Measurements from ENCODE around the gene ANTKMT. TPM values are rescaled to one million over a fixed set of nuclear protein-coding genes. Genes with fewer than 3 reads are reported as not detected.

Gene ANTKMT
- total and polyA plus RNA-seq, 2 of the 4 experiments (the other 2 are of a cell fraction): 7.3 to 16.2 TPM

DNA sequence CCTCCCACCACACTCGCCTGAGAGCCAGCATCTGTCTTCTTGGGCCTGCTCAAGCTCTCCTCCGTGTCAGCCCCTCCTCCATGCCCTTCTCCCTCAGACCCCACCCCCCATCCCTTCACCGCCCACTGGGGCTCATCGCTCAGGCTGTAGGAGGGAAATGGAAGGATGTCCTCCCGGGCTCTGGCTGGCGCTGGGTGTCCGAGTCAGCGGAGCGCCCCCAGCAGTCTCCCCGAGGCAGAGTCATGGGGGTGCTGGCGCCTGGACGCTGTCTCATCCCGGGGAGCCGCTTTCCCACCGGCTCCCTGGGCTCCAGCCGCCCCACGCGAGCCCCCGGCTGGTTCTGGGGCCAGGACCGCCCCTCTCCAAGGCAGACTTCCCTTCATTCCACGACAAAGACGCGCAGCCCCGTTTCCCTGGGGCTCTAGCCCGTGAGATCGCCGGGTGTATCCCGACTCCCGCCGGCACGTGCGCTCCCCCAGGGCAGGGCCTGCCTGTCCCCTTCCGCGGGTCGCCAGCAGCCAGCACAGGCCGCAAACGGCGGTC, 428 bp upstream of the ANTKMT start:
- H4K91ac ChIP-seq (ENCODE audit: insufficient read depth, low read depth, low read length): peak overlapping the region; percentile 20
- peak; percentile 53 for ATAC-seq (ENCODE audit: low read depth)
- 0 out of 2 replicates have a peak overlapping the region, but pooled peaks have one; percentile 11 for H3K23ac ChIP-seq (ENCODE audit: low read depth, low read length)
- H2AK9ac ChIP-seq (replicated peaks; ENCODE audit: low read depth, low read length, poor library complexity): peak overlapping the region; percentile 92
- peak overlapping the region; percentile 96 for H2AFZ ChIP-seq (replicated peaks; ENCODE audit: low read length, poor library complexity)
- H4K5ac ChIP-seq (ENCODE audit: low read depth, low read length): peak overlapping the region; percentile 6; the same call in 1 of the 2 replicates
- H3K14ac ChIP-seq (replicated peaks; ENCODE audit: low read depth, low read length): peak overlapping the region; percentile 10; the same call in 1 of the 2 replicates
- H2BK20ac ChIP-seq (ENCODE audit: low read depth, low read length): no peak overlapping the region
- no peaks in the 10 kb centered on the region for H3K27me3 ChIP-seq (ENCODE audit: control insufficient read depth, insufficient read depth, low read length)
- H4K8ac ChIP-seq (ENCODE audit: low read depth in 2 of 2, low read length in 2 of 2): peak overlapping the region; percentile 92 to 94
- no peak overlapping the region for H2BK15ac ChIP-seq (ENCODE audit: low read depth, low read length)
- H3K79me1 ChIP-seq (ENCODE audit: low read depth in 1 of 2, low read length in 2 of 2): peaks cover 13 to 23% of the 10 kb centered on the region in 2 experiments
- H3K56ac ChIP-seq (ENCODE audit: extremely low read depth, insufficient read depth, low read length): peak overlapping the region; percentile 57
- H2AK5ac ChIP-seq (ENCODE audit: low read depth, low read length): peak overlapping the region; percentile 72; the same call in 1 of the 2 replicates
- ChIA-PET CTCF (no interaction called here), POLR2A (ENCODE audit: unreplicated experiment) (interaction anchor here (0.5 kb wide), 1 partner anchor 11 kb away, joined by 4 read pairs; no protein-coding TSS in a partner anchor)
- no peak overlapping the region for H3K18ac ChIP-seq (ENCODE audit: low read depth, low read length)
- peaks cover 7% of the 10 kb centered on the region for H4K20me1 ChIP-seq (ENCODE audit: insufficient read depth, low read length)
- peak; percentile 70 for DNase-seq
- dilution Hi-C loops (cut with HindIII; ENCODE audit: low sequenced_read_pairs, unreplicated experiment): no loop called here
- H3K4ac ChIP-seq (ENCODE audit: low read depth, low read length): peak overlapping the region; percentile 83
- no peaks in the 10 kb centered on the region for H3K9me1 ChIP-seq (ENCODE audit: insufficient read depth, low read length)
- 0% methylated on average over 14 of the region's 38 CpGs; no CpG with 5 or more reads in 1 of the 2 experiments for WGBS, 2 experiments (ENCODE audit: extremely low coverage in 2 of 2, insufficient read length in 1 of 2)
- peak overlapping the region; percentile 98 for H3K4me3 ChIP-seq (ENCODE audit: insufficient read depth, low read depth, low read length)
- peak overlapping the region; percentile 10; the same call in 1 of the 2 replicates for H2BK120ac ChIP-seq (ENCODE audit: low read depth, low read length)
- no TSS peak for BruUV-seq (replicated peaks)
- H3K9ac ChIP-seq (ENCODE audit: low read depth, low read length): peak overlapping the region; percentile 79
- peak overlapping the region; percentile 68 for H3K4me2 ChIP-seq (ENCODE audit: low read depth, low read length)
- H3K4me1 ChIP-seq (ENCODE audit: control insufficient read depth, insufficient read depth, low read length): peaks cover 17% of the 10 kb centered on the region
- no peaks in the 10 kb centered on the region for H3K9me3 ChIP-seq (ENCODE audit: control insufficient read depth, insufficient read depth, low read length)
- peaks cover 1% of the 10 kb centered on the region; the same call in 1 of the 2 replicates for H3K36me3 ChIP-seq (ENCODE audit: control insufficient read depth, insufficient read depth, low read length)
- in situ Hi-C loops (cut with MboI; ENCODE audit: low sequenced_read_pairs): loop anchor here (25.0 kb wide), 1 partner anchor 342 kb away; the partner anchor contains the start of gene SSTR5
- H2BK5ac ChIP-seq (ENCODE audit: low read depth, low read length, poor library complexity, severe bottlenecking): peak overlapping the region; percentile 93
- H3K27ac ChIP-seq (ENCODE audit: insufficient read depth, low read length): peak overlapping the region; percentile 75
- intact Hi-C loops (cut with micrococcal nuclease): no loop called here
- TF ChIP-seq CEBPB (IDR thresholded peaks at IDR 0.05; ENCODE audit: low read depth, low read length) (no peak), MAFK (IDR thresholded peaks at IDR 0.05; ENCODE audit: low read depth, low read length) (no peak), POLR2A (IDR thresholded peaks at IDR 0.05; ENCODE audit: low read depth, low read length) (no peak), NFE2L2 (IDR thresholded peaks at IDR 0.05; ENCODE audit: low read depth, low read length) (no peak), FOS (IDR thresholded peaks at IDR 0.05; ENCODE audit: low read depth, low read length) (no peak), MAZ (IDR thresholded peaks at IDR 0.05; ENCODE audit: borderline replicate concordance, low read depth, low read length) (peak; percentile 58; the same call in 1 of the 2 replicates), MXI1 (IDR thresholded peaks at IDR 0.05; ENCODE audit: borderline replicate concordance, low read depth, low read length) (peak; percentile 47; the same call in 1 of the 2 replicates), RAD21 (IDR thresholded peaks at IDR 0.05; ENCODE audit: low read length) (no peak), BHLHE40 (IDR thresholded peaks at IDR 0.05; ENCODE audit: low read depth, low read length) (peak; percentile 84), RCOR1 (IDR thresholded peaks at IDR 0.05; ENCODE audit: insufficient replicate concordance, low read length) (peak; percentile 18), CHD1 (IDR thresholded peaks at IDR 0.05; ENCODE audit: low read depth, low read length) (no peak), SMC3 (IDR thresholded peaks at IDR 0.05; ENCODE audit: low read depth, low read length) (no peak)
- TF ChIP-seq, protein P1, sequence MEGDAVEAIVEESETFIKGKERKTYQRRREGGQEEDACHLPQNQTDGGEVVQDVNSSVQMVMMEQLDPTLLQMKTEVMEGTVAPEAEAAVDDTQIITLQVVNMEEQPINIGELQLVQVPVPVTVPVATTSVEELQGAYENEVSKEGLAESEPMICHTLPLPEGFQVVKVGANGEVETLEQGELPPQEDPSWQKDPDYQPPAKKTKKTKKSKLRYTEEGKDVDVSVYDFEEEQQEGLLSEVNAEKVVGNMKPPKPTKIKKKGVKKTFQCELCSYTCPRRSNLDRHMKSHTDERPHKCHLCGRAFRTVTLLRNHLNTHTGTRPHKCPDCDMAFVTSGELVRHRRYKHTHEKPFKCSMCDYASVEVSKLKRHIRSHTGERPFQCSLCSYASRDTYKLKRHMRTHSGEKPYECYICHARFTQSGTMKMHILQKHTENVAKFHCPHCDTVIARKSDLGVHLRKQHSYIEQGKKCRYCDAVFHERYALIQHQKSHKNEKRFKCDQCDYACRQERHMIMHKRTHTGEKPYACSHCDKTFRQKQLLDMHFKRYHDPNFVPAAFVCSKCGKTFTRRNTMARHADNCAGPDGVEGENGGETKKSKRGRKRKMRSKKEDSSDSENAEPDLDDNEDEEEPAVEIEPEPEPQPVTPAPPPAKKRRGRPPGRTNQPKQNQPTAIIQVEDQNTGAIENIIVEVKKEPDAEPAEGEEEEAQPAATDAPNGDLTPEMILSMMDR (conservative IDR thresholded peaks at IDR 0.05; ENCODE audit: low read depth, low read length): peak; percentile 42
- TF ChIP-seq, protein P2, sequence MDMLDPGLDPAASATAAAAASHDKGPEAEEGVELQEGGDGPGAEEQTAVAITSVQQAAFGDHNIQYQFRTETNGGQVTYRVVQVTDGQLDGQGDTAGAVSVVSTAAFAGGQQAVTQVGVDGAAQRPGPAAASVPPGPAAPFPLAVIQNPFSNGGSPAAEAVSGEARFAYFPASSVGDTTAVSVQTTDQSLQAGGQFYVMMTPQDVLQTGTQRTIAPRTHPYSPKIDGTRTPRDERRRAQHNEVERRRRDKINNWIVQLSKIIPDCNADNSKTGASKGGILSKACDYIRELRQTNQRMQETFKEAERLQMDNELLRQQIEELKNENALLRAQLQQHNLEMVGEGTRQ (IDR thresholded peaks at IDR 0.05; ENCODE audit: low read depth, low read length): no peak
- TF ChIP-seq, protein P3, sequence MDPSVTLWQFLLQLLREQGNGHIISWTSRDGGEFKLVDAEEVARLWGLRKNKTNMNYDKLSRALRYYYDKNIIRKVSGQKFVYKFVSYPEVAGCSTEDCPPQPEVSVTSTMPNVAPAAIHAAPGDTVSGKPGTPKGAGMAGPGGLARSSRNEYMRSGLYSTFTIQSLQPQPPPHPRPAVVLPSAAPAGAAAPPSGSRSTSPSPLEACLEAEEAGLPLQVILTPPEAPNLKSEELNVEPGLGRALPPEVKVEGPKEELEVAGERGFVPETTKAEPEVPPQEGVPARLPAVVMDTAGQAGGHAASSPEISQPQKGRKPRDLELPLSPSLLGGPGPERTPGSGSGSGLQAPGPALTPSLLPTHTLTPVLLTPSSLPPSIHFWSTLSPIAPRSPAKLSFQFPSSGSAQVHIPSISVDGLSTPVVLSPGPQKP (IDR thresholded peaks at IDR 0.05; ENCODE audit: borderline replicate concordance, low read depth, low read length): no peak

All from IMR-90 (cell line).